SW 1271 (cell line): Measurements from ENCODE around the gene TAS2R5.
"Not testable (repeated sequence)": the region's sequence is repeated elsewhere in the genome, so short reads cannot be mapped to it uniquely, and the experiment has no call there.

Experiments used
- DNase-seq, 2 experiments: peaks; one replicate each; lab custom pipeline; 2025; lab: John Stamatoyannopoulos, UW

TAS2R5 gene

GRCh38 chr7:141789917-141790316 is at the start of gene TAS2R5:
TAS2R5 (plus strand) TSS chr7:141790217; CDS start chr7:141790362, 145 bp downstream.
- DNase-seq, result no peak

- DNase-seq, result no peak
Measured at GRCh38 chr7:141742229-141742628, 47.8 kb upstream of the TAS2R5 start.

- no peak for DNase-seq
Measured at GRCh38 chr7:141744131-141744530, 45.9 kb upstream of the TAS2R5 start.

GRCh38 chr7:141748396-141748795 is 41.6 kb upstream of the TAS2R5 start:
- DNase-seq, result peak in 1 of 2 experiments; percentile 15

GRCh38 chr7:141751904-141752303 is 38.1 kb upstream of the TAS2R5 start:
- DNase-seq, result not testable (repeated sequence)

GRCh38 chr7:141752634-141753033 is 37.4 kb upstream of the TAS2R5 start:
- no peak for DNase-seq

- peak in 1 of 2 experiments; percentile 16 for DNase-seq
Measured at GRCh38 chr7:141754939-141755338, 35.1 kb upstream of the TAS2R5 start.

- DNase-seq, result no peak
Measured at GRCh38 chr7:141763797-141764196, 26.2 kb upstream of the TAS2R5 start, which contains the start of gene TAS2R3. TAS2R3 (plus strand) TSS chr7:141764097; CDS start chr7:141764159, 62 bp downstream.

- not testable (repeated sequence) for DNase-seq
Measured at GRCh38 chr7:141770083-141770583, 19.9 kb upstream of the TAS2R5 start.

GRCh38 chr7:141776374-141776773 is 13.6 kb upstream of the TAS2R5 start, which contains the start of gene TAS2R4:
TAS2R4 (plus strand) TSS chr7:141776674; CDS start chr7:141778489, 1,815 bp downstream.
- DNase-seq, result no peak

GRCh38 chr7:141785706-141786552 is 4.1 kb upstream of the TAS2R5 start:
- peak in 1 of 2 experiments; percentile 47 for DNase-seq

- no peak for DNase-seq
Measured at GRCh38 chr7:141788296-141788695, 1.7 kb upstream of the TAS2R5 start.

- no peak for DNase-seq
Measured at GRCh38 chr7:141792526-141792925, 2.5 kb downstream of the TAS2R5 start.

- no peak for DNase-seq
Measured at GRCh38 chr7:141820067-141820466, 30.1 kb downstream of the TAS2R5 start.

- not testable (repeated sequence) for DNase-seq
Measured at GRCh38 chr7:141822432-141822831, 32.4 kb downstream of the TAS2R5 start.

GRCh38 chr7:141837683-141838082 is 47.7 kb downstream of the TAS2R5 start:
- no peak for DNase-seq

- no peak for DNase-seq
Measured at GRCh38 chr7:141838581-141838980, 48.6 kb downstream of the TAS2R5 start.

- no peak for DNase-seq
Measured at GRCh38 chr7:141839256-141839655, 49.2 kb downstream of the TAS2R5 start.

- no peak for DNase-seq
Measured at GRCh38 chr7:141840708-141841107, 50.7 kb downstream of the TAS2R5 start.
